ENCODE data around the gene GRWD1. TPM values are rescaled to one million over a fixed set of nuclear protein-coding genes. Genes with fewer than 3 reads are reported as not detected.

GRWD1 gene
- total and polyA plus RNA-seq, 2 donors (not counting 1 experiment from before 2014, with no cell fraction given): 10.6 to 40.7 TPM

GRCh38 chr19:48501494-48502349 lies 55.9 kb downstream of the GRWD1 start:
- H3K9me3 Mint-ChIP-seq (ENCODE audit: insufficient read depth): no peaks in the 10 kb centered on the region
- peak overlapping the region; percentile 24 for H3K27ac Mint-ChIP-seq
- H2AFZ ChIP-seq (ENCODE audit: insufficient read depth, low read depth, low read length, poor library complexity, severe bottlenecking): peak overlapping the region; percentile 79
- peak overlapping the region; percentile 49 for H3K4me3 Mint-ChIP-seq
- peak overlapping the region in 3 of 5 experiments; percentile 12 to 25 (median 17) for H3K4me3 ChIP-seq (ENCODE audit: control extremely low read depth in 1 of 5, extremely low read depth in 1 of 5, insufficient read depth in 1 of 5, low read depth in 2 of 5, low read length in 4 of 5)
- H3K9ac ChIP-seq (ENCODE audit: low read length): no peak overlapping the region
- ChIA-PET CTCF (interaction anchor here (0.9 to 2.6 kb wide), 4 partner anchors 11 to 87 kb away, joined by 4 to 8 read pairs (median 5); no protein-coding TSS in a partner anchor), POLR2A (interaction anchor here (0.6 to 1.4 kb wide), 9 partner anchors 9 to 1000 kb away, joined by 3 to 6 read pairs (median 3); partner anchors contain the start of genes SYNGR4 and TMEM143)
- no peak for TF ChIP-seq EZH2 (IDR thresholded peaks at IDR 0.05; ENCODE audit: borderline replicate concordance, insufficient read depth, low read depth, low read length, poor library complexity, severe bottlenecking)
- TF ChIP-seq, protein P1, sequence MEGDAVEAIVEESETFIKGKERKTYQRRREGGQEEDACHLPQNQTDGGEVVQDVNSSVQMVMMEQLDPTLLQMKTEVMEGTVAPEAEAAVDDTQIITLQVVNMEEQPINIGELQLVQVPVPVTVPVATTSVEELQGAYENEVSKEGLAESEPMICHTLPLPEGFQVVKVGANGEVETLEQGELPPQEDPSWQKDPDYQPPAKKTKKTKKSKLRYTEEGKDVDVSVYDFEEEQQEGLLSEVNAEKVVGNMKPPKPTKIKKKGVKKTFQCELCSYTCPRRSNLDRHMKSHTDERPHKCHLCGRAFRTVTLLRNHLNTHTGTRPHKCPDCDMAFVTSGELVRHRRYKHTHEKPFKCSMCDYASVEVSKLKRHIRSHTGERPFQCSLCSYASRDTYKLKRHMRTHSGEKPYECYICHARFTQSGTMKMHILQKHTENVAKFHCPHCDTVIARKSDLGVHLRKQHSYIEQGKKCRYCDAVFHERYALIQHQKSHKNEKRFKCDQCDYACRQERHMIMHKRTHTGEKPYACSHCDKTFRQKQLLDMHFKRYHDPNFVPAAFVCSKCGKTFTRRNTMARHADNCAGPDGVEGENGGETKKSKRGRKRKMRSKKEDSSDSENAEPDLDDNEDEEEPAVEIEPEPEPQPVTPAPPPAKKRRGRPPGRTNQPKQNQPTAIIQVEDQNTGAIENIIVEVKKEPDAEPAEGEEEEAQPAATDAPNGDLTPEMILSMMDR (IDR thresholded peaks at IDR 0.05): no peak
- peaks cover 21% of the 10 kb centered on the region for H3K4me1 Mint-ChIP-seq
- peak; percentile 59 for ATAC-seq (ENCODE audit: low read depth)
- H3K27me3 Mint-ChIP-seq: peaks cover 9% of the 10 kb centered on the region
- H3K4me1 ChIP-seq (ENCODE audit: control insufficient read depth in 2 of 2, insufficient read depth in 2 of 2, low read length in 2 of 2): peaks cover 33 to 35% of the 10 kb centered on the region in 2 donors
- no peak for DNase-seq
- no peaks in the 10 kb centered on the region for H4K20me1 ChIP-seq (ENCODE audit: control insufficient read depth, insufficient read depth, low read length, poor library complexity, severe bottlenecking)
- intact Hi-C loops (cut with micrococcal nuclease): loop anchor here (1.0 kb wide), 1 partner anchor 8 kb away; no protein-coding TSS in a partner anchor
- WGBS (ENCODE audit: insufficient coverage): 19% methylated on average over 20 of the region's 20 CpGs
- no peaks in the 10 kb centered on the region for H3K79me2 ChIP-seq (ENCODE audit: control insufficient read depth, insufficient read depth, low read length)
- H3K27ac ChIP-seq (ENCODE audit: low read length in 2 of 2): peak overlapping the region in 1 of 2 donors; percentile 33
- H3K9me3 ChIP-seq (ENCODE audit: control extremely low read depth in 1 of 3, control insufficient read depth in 2 of 3, insufficient read depth in 1 of 3, low read length in 2 of 3): peaks cover 0 to 21% (median 0%) of the 10 kb centered on the region in 3 donors
- H3K36me3 ChIP-seq (replicated peaks in 1 of 2; ENCODE audit: control extremely low read depth in 1 of 2, control insufficient read depth in 1 of 2, extremely low read depth in 1 of 2, insufficient read depth in 2 of 2, low read length in 1 of 2): no peaks in the 10 kb centered on the region
- H3K4me2 ChIP-seq (replicated peaks; ENCODE audit: low read depth, low read length, poor library complexity, severe bottlenecking): peak overlapping the region; percentile 81
- H3K27me3 ChIP-seq (replicated peaks in 1 of 4; ENCODE audit: control extremely low read depth in 1 of 4, control insufficient read depth in 3 of 4, insufficient read depth in 4 of 4, low read length in 3 of 4): peaks cover 0 to 36% (median 13%) of the 10 kb centered on the region in 4 experiments

Measured in B cell (primary cell).